Measurements from ENCODE around the gene KIF12.
"Not testable (repeated sequence)": the region's sequence is repeated elsewhere in the genome, so short reads cannot be mapped to it uniquely, and the experiment has no call there.

The KIF12 gene

DNA sequence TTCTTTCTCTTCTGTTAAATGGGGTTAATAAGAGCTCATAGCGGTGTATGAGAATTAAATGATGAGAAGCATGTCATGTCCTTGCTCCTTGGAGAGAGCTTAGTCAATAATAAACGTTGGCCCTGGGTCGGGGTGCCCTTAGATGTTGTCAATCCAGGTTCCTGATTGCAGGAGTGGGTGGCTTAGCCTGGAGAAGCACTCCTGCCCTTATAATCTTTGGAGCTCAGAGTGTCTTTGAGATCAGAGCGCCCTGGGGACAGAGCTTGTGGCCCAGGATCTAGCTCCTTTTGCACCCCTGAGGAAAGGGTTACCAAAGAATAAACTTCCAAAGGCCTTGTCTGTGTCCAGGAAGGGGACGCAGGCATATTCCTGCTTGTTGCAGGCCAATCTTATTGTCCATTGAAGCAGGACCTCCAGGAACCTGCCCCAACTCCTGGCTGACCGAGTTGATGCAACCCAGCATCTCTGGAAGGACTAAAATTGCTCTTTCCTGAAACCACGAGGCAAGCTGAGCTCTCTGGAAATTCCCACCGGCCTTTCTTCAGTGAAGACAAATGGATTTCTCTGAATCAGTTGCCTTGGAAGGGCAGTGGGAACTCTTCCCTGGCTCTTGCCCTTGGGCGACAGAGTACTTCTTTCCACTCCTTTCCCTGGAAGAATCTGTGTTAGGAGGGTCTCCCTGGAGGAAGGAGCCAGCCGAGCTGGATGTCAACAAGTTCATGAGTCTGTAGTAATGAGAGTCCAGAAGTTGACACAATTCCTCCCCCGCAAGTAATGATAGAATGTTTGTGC is 14.6 kb downstream of the KIF12 start:
- TF ChIP-seq, protein P1, sequence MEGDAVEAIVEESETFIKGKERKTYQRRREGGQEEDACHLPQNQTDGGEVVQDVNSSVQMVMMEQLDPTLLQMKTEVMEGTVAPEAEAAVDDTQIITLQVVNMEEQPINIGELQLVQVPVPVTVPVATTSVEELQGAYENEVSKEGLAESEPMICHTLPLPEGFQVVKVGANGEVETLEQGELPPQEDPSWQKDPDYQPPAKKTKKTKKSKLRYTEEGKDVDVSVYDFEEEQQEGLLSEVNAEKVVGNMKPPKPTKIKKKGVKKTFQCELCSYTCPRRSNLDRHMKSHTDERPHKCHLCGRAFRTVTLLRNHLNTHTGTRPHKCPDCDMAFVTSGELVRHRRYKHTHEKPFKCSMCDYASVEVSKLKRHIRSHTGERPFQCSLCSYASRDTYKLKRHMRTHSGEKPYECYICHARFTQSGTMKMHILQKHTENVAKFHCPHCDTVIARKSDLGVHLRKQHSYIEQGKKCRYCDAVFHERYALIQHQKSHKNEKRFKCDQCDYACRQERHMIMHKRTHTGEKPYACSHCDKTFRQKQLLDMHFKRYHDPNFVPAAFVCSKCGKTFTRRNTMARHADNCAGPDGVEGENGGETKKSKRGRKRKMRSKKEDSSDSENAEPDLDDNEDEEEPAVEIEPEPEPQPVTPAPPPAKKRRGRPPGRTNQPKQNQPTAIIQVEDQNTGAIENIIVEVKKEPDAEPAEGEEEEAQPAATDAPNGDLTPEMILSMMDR (IDR thresholded peaks at IDR 0.05): no peak
- Histone ChIP-seq H3K27me3 (no peaks in the 10 kb centered on the region), H3K9me3 (no peaks in the 10 kb centered on the region), H3K36me3 (no peaks in the 10 kb centered on the region), H3K27ac (no peak overlapping the region), H3K4me3 (ENCODE audit: low read depth in 1 of 2, low read length in 1 of 2) (no peak overlapping the region), H3K4me1 (ENCODE audit: control insufficient read depth in 1 of 2, insufficient read depth in 1 of 2, low read depth in 1 of 2, low read length in 1 of 2) (no peaks in the 10 kb centered on the region)

DNA sequence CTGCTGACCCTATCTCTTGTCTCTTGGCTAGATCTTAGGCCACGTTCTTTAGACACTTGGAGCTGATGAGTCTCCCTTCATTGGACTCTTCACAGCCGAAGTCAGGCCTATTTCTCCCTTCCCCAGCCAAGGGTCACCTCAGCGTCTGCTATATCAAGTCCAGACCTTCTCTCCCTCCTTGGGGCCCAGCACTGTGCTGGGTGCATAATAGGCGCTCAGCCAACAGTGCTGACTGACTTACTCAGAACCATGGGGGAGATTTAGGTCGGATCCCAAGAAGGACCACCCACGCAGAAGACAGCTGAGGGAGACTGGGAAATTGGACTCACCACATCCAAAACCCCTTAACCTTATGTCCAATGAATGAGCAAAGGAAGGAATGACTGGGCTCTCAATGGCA is 15.4 kb downstream of the KIF12 start:
- Histone ChIP-seq H3K36me3 (no peaks in the 10 kb centered on the region), H3K4me3 (ENCODE audit: low read depth in 1 of 2, low read length in 1 of 2) (no peak overlapping the region), H3K9me3 (no peaks in the 10 kb centered on the region), H3K27ac (no peak overlapping the region), H3K4me1 (ENCODE audit: control insufficient read depth in 1 of 2, insufficient read depth in 1 of 2, low read depth in 1 of 2, low read length in 1 of 2) (no peaks in the 10 kb centered on the region), H3K27me3 (no peaks in the 10 kb centered on the region)
- TF ChIP-seq, protein P1 (IDR thresholded peaks at IDR 0.05): no peak

DNA sequence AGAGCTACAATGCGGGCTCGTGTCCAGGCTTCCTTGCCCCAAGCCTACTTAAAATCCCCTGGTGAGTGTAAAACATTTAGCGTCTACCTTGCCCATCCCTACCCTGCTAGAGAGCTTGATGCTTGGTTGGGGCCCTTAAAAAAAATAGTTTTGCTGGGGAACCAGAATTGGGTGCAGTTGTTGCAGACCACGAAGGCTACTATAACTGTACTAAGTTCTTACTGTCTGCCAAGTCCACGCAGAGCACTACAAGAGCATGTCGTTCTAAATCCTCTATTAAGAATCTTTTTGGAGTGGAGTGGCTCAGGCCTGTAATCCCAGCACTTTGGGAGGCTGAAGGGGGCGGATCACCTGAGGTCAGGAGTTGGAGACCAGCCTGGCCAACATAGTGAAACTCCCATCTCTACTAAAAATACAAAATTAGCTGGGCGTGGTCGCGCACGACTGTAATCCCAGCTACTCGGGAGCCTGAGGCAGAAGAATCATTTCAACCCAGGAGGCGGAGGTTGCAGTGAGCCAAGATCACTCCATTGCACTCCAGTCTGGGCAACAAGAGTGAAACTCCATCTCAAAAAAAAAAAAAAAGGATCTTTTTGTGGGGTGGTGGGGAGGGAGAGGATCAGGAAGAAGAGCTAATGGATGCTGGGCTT is 16.2 kb downstream of the KIF12 start:
- not testable (repeated sequence) for H3K27me3 ChIP-seq; H3K4me3 ChIP-seq (ENCODE audit: low read depth in 1 of 2, low read length in 1 of 2); H3K27ac ChIP-seq; H3K4me1 ChIP-seq (ENCODE audit: control insufficient read depth in 1 of 2, insufficient read depth in 1 of 2, low read depth in 1 of 2, low read length in 1 of 2); H3K9me3 ChIP-seq; H3K36me3 ChIP-seq

DNA sequence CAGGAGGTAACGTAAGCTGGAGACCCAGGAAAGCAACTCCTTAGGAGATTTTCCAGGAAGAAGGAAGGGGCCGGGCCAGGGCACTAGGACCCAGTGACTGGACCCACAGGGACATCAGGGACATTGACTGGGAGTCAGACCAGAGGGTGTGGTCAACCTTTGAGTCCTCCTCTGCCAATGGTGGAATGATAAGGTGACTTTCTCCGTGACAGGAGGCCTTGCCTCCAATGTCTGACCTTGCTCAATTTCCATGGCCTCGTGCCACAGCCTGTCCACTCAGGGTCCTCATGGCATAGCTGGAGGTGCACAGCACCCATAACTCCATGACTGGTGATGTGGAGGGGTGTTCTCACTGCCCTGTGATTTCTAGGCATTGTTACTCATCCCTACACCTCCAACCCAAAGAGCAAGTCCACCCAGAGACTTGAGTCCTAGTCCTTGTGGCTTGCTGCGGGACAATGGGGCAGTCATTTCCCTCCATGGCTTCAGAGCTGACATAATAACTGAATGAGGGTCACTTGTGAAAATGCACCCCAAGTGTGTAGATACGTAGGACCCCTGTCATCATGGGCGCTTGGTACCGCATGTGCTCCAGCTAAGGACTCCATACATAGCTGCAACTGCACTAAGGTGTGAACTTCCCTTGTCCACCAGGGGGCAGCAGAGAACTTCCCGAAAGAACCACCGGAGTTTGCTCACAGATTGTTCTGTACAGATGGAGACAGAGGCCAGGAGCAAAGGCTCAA is 16.9 kb downstream of the KIF12 start:
- no peak overlapping the region for H3K27ac ChIP-seq
- no peak overlapping the region for H3K4me3 ChIP-seq (ENCODE audit: low read depth in 1 of 2, low read length in 1 of 2)
- H3K9me3 ChIP-seq: no peaks in the 10 kb centered on the region
- no peaks in the 10 kb centered on the region for H3K4me1 ChIP-seq (ENCODE audit: control insufficient read depth in 1 of 2, insufficient read depth in 1 of 2, low read depth in 1 of 2, low read length in 1 of 2)
- TF ChIP-seq, protein P1 (IDR thresholded peaks at IDR 0.05): peak; percentile 72
- H3K27me3 ChIP-seq: no peaks in the 10 kb centered on the region
- no peaks in the 10 kb centered on the region for H3K36me3 ChIP-seq

DNA sequence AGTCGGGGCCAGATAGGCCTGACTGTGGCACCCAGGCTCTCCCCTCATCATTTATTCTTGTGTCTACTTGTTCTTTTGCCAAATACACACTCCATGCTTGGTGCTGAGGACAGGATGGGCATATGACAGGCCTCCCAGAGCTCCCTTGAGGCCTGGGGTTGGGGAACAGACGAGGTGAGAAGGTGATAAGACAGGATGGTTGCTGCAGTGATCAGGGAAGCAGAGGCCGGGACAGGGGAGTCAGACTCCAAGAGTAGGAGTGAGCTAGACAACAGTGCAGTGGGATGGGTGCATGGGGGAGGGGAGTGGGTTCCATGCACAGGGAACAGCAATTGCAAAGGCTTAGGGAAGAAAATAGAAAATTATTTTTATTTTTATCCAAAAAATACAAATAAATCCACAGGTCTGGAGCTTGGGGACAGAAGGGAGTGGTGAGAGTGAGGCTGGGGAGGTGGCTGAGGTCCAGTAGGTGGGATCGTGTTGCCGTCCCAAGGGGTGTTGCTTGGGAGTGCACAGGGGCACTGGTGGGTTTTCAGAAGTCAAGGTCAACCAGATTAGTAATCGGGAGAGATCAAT is 17.6 kb downstream of the KIF12 start:
- TF ChIP-seq, protein P1 (IDR thresholded peaks at IDR 0.05): no peak
- Histone ChIP-seq H3K27me3 (peaks cover 3% of the 10 kb centered on the region), H3K9me3 (no peaks in the 10 kb centered on the region), H3K36me3 (no peaks in the 10 kb centered on the region), H3K27ac (no peak overlapping the region), H3K4me3 (ENCODE audit: low read depth in 1 of 2, low read length in 1 of 2) (no peak overlapping the region), H3K4me1 (ENCODE audit: control insufficient read depth in 1 of 2, insufficient read depth in 1 of 2, low read depth in 1 of 2, low read length in 1 of 2) (no peaks in the 10 kb centered on the region)
